SK-N-MC (cell line): ENCODE results near the gene FOXO6.

Experiments used
- EZH2 ChIP-seq: fragments of 200-600 bp; sonication (generic); IDR thresholded peaks from one replicate; pipeline ENCODE4 v1.6.1; 2017; ENCODE audit warnings: antibody characterized with exemption
- FOXP2 ChIP-seq: optimal IDR thresholded peaks from 2 replicates; pipeline ENCODE3; 2011; ENCODE audit warnings: mild to moderate bottlenecking, moderate library complexity; ENCODE audit not compliant: insufficient read depth; ENCODE audit errors: extremely low read length, control extremely low read depth
- POLR2AphosphoS5 ChIP-seq: IDR thresholded peaks from 2 replicates; pipeline ENCODE4 v1.6.1; 2012; ENCODE audit warnings: mild to moderate bottlenecking, low read depth, low read length, borderline replicate concordance

DNA sequence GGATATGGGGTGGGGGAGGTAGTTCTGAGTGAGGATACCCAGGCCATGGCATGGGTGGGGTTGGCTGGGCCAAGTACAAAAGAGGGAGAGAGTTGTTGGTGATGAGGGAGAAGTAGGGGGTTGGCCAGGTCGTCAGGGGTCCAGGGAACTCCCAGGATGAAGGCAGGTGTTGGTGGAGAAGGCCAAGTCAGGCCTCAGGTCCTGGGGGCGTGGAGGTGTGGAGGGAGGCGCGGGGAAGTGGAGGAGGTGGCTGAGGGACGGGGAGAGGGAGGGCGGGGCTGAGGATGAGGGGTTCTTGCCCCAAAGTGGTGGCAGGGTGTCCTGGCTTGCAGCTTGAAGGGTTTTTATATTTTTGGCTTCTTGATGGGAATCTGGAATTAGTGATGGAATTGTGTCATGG, 61.1 kb downstream of the FOXO6 start:
- no peak for TF ChIP-seq POLR2AphosphoS5
- no peak for TF ChIP-seq EZH2
- no peak for TF ChIP-seq FOXP2
